SK-N-SH (cell line): Measurements from ENCODE around the gene FAM3B. TPM values are rescaled to one million over a fixed set of nuclear protein-coding genes. Genes with fewer than 3 reads are reported as not detected.

Experiments used
- CTCF ChIA-PET: fragments of 300-600, 350-600 bp; formaldehyde crosslinking; extraction: SDS; loops from one replicate; lab custom pipeline; 2021; lab: Yijun Ruan, JAX
- POLR2A ChIA-PET: fragments of 350-600 bp; sonication (Branson Sonifier 250); formaldehyde crosslinking; extraction: SDS; loops from one replicate; lab custom pipeline; 2020; ENCODE audit warnings: antibody characterized with exemption, inconsistent platforms; lab: Yijun Ruan, JAX
- DNase-seq: peaks from one replicate; pipeline ENCODE4 v3.0.0; 2012
- H2AFZ ChIP-seq: fragments of 200-600 bp; sonication (generic); 2 replicates; pipeline ENCODE4 v1.8.1; 2016; ENCODE audit warnings: antibody characterized with exemption, mild to moderate bottlenecking, low read depth
- H3F3A ChIP-seq: fragments of 200-600 bp; sonication (generic); replicated peaks from 2 replicates; pipeline ENCODE3; 2016; ENCODE audit warnings: antibody characterized with exemption, mild to moderate bottlenecking; ENCODE audit not compliant: insufficient read depth
- H3K27ac ChIP-seq, 2 experiments: fragments of 200-500 bp in 1 of 2; fragments of 200-600 bp in 1 of 2; sonication (Bioruptor generic) in 1 of 2; sonication (generic), shearing (Covaris generic) in 1 of 2; 2 replicates each; pipeline versions ENCODE4 v1.5.1 to v1.6.1; 2014 to 2016; ENCODE audit warnings: low read depth in 2 of 2, inconsistent platforms in 1 of 2, low read length in 1 of 2, mild to moderate bottlenecking in 1 of 2, mixed read lengths in 1 of 2
- H3K27me3 ChIP-seq: fragments of 200-600 bp; sonication (generic), shearing (Covaris generic); 2 replicates; pipeline ENCODE4 v1.6.1; 2016; ENCODE audit warnings: mixed run types; ENCODE audit not compliant: insufficient read depth
- H3K36me3 ChIP-seq, 2 experiments: fragments of 200-500 bp in 1 of 2; fragments of 200-600 bp in 1 of 2; sonication (Bioruptor generic) in 1 of 2; sonication (generic) in 1 of 2; replicated peaks in 1 of 2; 2 replicates each; pipeline versions ENCODE3 to v1.5.1; 2014 to 2016; ENCODE audit warnings: low read length in 1 of 2, mild to moderate bottlenecking in 1 of 2; ENCODE audit not compliant: insufficient read depth in 2 of 2, control insufficient read depth in 1 of 2
- H3K4me1 ChIP-seq, 2 experiments: fragments of 200-500 bp in 1 of 2; fragments of 200-600 bp in 1 of 2; sonication (Bioruptor generic) in 1 of 2; sonication (generic), shearing (Covaris generic) in 1 of 2; 2 replicates each; pipeline versions ENCODE4 v1.5.1 to v1.6.1; 2014 to 2016; ENCODE audit warnings: low read depth in 1 of 2, low read length in 1 of 2, mixed run types in 1 of 2; ENCODE audit not compliant: insufficient read depth in 2 of 2, control insufficient read depth in 1 of 2
- H3K4me2 ChIP-seq: fragments of 200-600 bp; sonication (generic), shearing (Covaris generic); 2 replicates; pipeline ENCODE4 v1.6.1; 2017; ENCODE audit warnings: mixed run types
- H3K4me3 ChIP-seq, 2 experiments: fragments of 200-500 bp in 1 of 2; fragments of 200-600 bp in 1 of 2; sonication (Bioruptor generic) in 1 of 2; sonication (generic), shearing (Covaris generic) in 1 of 2; 2 replicates each; pipeline versions ENCODE4 v1.5.1 to v1.8.1; 2014 to 2016; ENCODE audit warnings: low read depth in 2 of 2, inconsistent platforms in 1 of 2, low read length in 1 of 2, mild to moderate bottlenecking in 1 of 2, mixed read lengths in 1 of 2, moderate library complexity in 1 of 2
- H3K79me2 ChIP-seq: fragments of 200-600 bp; sonication (generic); 2 replicates; pipeline ENCODE4 v1.8.1; 2017; ENCODE audit warnings: mild to moderate bottlenecking; ENCODE audit not compliant: insufficient read depth
- H3K9ac ChIP-seq: fragments of 200-600 bp; sonication (generic); 2 replicates; pipeline ENCODE4 v1.6.1; 2017; ENCODE audit warnings: mixed run types
- H3K9me2 ChIP-seq: fragments of 200-600 bp; sonication (generic); 2 replicates; pipeline ENCODE4 v1.6.1; 2017; ENCODE audit warnings: mixed run types
- H3K9me3 ChIP-seq: fragments of 200-600 bp; sonication (generic); 2 replicates; pipeline ENCODE4 v1.6.1; 2017; ENCODE audit warnings: mixed run types, mild to moderate bottlenecking, moderate library complexity
- H4K20me1 ChIP-seq: fragments of 200-600 bp; sonication (generic); 2 replicates; pipeline ENCODE4 v1.6.1; 2017; ENCODE audit warnings: mild to moderate bottlenecking, mixed run types; ENCODE audit not compliant: insufficient read depth
- ELF1 ChIP-seq: IDR thresholded peaks from 2 replicates; pipeline ENCODE4 v1.4.0; 2012
- EZH2phosphoT487 ChIP-seq: fragments of 200-600 bp; sonication (generic); IDR thresholded peaks from 2 replicates; pipeline ENCODE4 v1.6.1; 2017; ENCODE audit warnings: low read depth, mixed run types, mild to moderate bottlenecking, antibody characterized with exemption, moderate library complexity, borderline replicate concordance
- FOXJ3 ChIP-seq: sonication (generic); formaldehyde crosslinking; IDR thresholded peaks from 2 replicates; pipeline ENCODE4 v1.5.1; 2020; ENCODE audit warnings: mild to moderate bottlenecking, missing genetic modification reagents
- MEF2A ChIP-seq: IDR thresholded peaks from 2 replicates; pipeline ENCODE4 v1.4.0; 2012; ENCODE audit warnings: low read depth, borderline replicate concordance
- PBX3 ChIP-seq: IDR thresholded peaks from 2 replicates; pipeline ENCODE4; 2012
- RCOR1 ChIP-seq: fragments of 150-350 bp; IDR thresholded peaks from 2 replicates; pipeline ENCODE4 v1.6.1; 2017; ENCODE audit warnings: antibody characterized with exemption, low read length
- RXRA ChIP-seq: IDR thresholded peaks from 2 replicates; pipeline ENCODE4 v1.4.0; 2012; ENCODE audit warnings: low read depth, mild to moderate bottlenecking, borderline replicate concordance
- SIN3A ChIP-seq: IDR thresholded peaks from 2 replicates; pipeline ENCODE4 v1.6.1; 2012; ENCODE audit warnings: low read depth, mild to moderate bottlenecking, low read length, moderate library complexity, borderline replicate concordance
- TAF1 ChIP-seq: IDR thresholded peaks from 2 replicates; pipeline ENCODE4 v1.6.1; 2012; ENCODE audit warnings: low read depth, mild to moderate bottlenecking, low read length, moderate library complexity, borderline replicate concordance
- TEAD4 ChIP-seq: IDR thresholded peaks from 2 replicates; pipeline ENCODE4 v1.4.0; 2012; ENCODE audit warnings: mild to moderate bottlenecking, borderline replicate concordance; ENCODE audit not compliant: insufficient read depth
- ZBTB33 ChIP-seq: IDR thresholded peaks from 2 replicates; pipeline ENCODE4 v1.4.0; 2012; ENCODE audit warnings: low read depth, borderline replicate concordance
- WGBS: methylation state at CpG from one replicate; pipeline ENCODE4 v1.1.6; 2017; ENCODE audit warnings: low lambda C conversion rate; 5-methylcytosine and 5-hydroxymethylcytosine counted together
- polyA plus RNA-seq, 3 experiments: library from polyadenylated mRNA; depleted of rRNA; stranded (reverse); fragments of >200 nt; gene quantifications; 2 replicates each; pipeline ENCODE4 v1.2.3, GENCODE V29; 2012

Gene FAM3B
- polyA plus RNA-seq, 1 of the 3 experiments (the other 2 are of a cell fraction), result not detected

GRCh38 chr21:41374177-41374712 lies 57.6 kb downstream of the FAM3B start:
- WGBS, result 45% methylated on average over 11 of the region's 14 CpGs
- CTCF ChIA-PET, result no interaction called here

GRCh38 chr21:41374867-41375533 lies 58.4 kb downstream of the FAM3B start:
- ChIA-PET CTCF (no interaction called here), POLR2A (no interaction called here)
- 20% methylated on average over 4 of the region's 5 CpGs for WGBS
- no peaks in the 10 kb centered on the region for H3K9me3 ChIP-seq
- no peak overlapping the region for H3K27ac ChIP-seq
- no peaks in the 10 kb centered on the region for H3K4me1 ChIP-seq
- H3K27me3 ChIP-seq, result 0 out of 2 replicates have a peak, but pooled peaks cover 5% of the 10 kb centered on the region
- no peaks in the 10 kb centered on the region for H3K36me3 ChIP-seq
- no peak overlapping the region for H3K9ac ChIP-seq
- no peak overlapping the region for H2AFZ ChIP-seq
- no peaks in the 10 kb centered on the region for H3K9me2 ChIP-seq
- no peak for DNase-seq
- no peak overlapping the region for H3K4me3 ChIP-seq
- TF ChIP-seq RCOR1 (no peak), TEAD4 (no peak), FOXJ3 (no peak), ELF1 (no peak), TAF1 (no peak), SIN3A (no peak), RXRA (no peak), PBX3 (no peak), MEF2A (no peak), ZBTB33 (no peak)
- no peaks in the 10 kb centered on the region for H3K79me2 ChIP-seq
- no peaks in the 10 kb centered on the region for H4K20me1 ChIP-seq
- no peak overlapping the region for H3K4me2 ChIP-seq
- H3F3A ChIP-seq, result no peaks in the 10 kb centered on the region

More at GRCh38 chr21:41374177-41374712, 57.6 kb downstream of the FAM3B start:
- H3K9ac ChIP-seq, result no peak overlapping the region
- H3K36me3 ChIP-seq, result no peaks in the 10 kb centered on the region
- DNase-seq, result no peak
- 0 out of 2 replicates have a peak, but pooled peaks cover 6% of the 10 kb centered on the region for H3K27me3 ChIP-seq
- H3K4me2 ChIP-seq, result no peak overlapping the region
- no peak overlapping the region for H3K27ac ChIP-seq
- H3K9me3 ChIP-seq, result no peaks in the 10 kb centered on the region
- TF ChIP-seq RXRA (no peak), EZH2phosphoT487 (no peak)
- no peaks in the 10 kb centered on the region for H3K9me2 ChIP-seq
- H3F3A ChIP-seq, result no peaks in the 10 kb centered on the region
- no peaks in the 10 kb centered on the region for H4K20me1 ChIP-seq
- H3K4me1 ChIP-seq, result no peaks in the 10 kb centered on the region
- H2AFZ ChIP-seq, result no peak overlapping the region
- POLR2A ChIA-PET, result no interaction called here
- H3K79me2 ChIP-seq, result no peaks in the 10 kb centered on the region
- H3K4me3 ChIP-seq, result no peak overlapping the region
